Neural cell (in vitro differentiated cells): ENCODE measurements around the gene KIF1B. TPM values are rescaled to one million over a fixed set of nuclear protein-coding genes. Genes with fewer than 3 reads are reported as not detected.

Experiments used
- H2AFZ ChIP-seq: fragments of 200-600, 300-800 bp; sonication (generic), shearing (Covaris generic); 2 replicates; pipeline ENCODE4 v1.6.0; 2014; ENCODE audit warnings: low read depth, mild to moderate bottlenecking, antibody characterized with exemption, low read length, moderate library complexity
- H3F3A ChIP-seq: fragments of 200-600 bp; shearing (Covaris generic); 2 replicates; pipeline ENCODE4 v1.6.1; 2016; ENCODE audit warnings: mild to moderate bottlenecking, moderate library complexity, mixed read lengths, antibody characterized with exemption, low read length; ENCODE audit not compliant: insufficient read depth, poor library complexity, severe bottlenecking
- H3K27ac ChIP-seq: fragments of 200-600, 300-800 bp; sonication (generic), shearing (Covaris generic); 2 replicates; pipeline ENCODE4 v1.5.1; 2014; ENCODE audit warnings: mild to moderate bottlenecking, low read length, moderate library complexity
- H3K27me3 ChIP-seq: fragments of 300-800, 200-600 bp; sonication (generic), shearing (Covaris generic); 2 replicates; pipeline ENCODE4 v1.6.0; 2014; ENCODE audit warnings: mild to moderate bottlenecking, low read depth, low read length, moderate library complexity; ENCODE audit not compliant: insufficient read depth
- H3K36me3 ChIP-seq: fragments of 300-800, 200-600 bp; sonication (generic), shearing (Covaris generic); 2 replicates; pipeline ENCODE4 v1.5.1; 2014; ENCODE audit warnings: mild to moderate bottlenecking, antibody characterized with exemption, low read length, moderate library complexity; ENCODE audit not compliant: insufficient read depth
- H3K4me2 ChIP-seq: fragments of 300-800, 200-600 bp; sonication (generic), shearing (Covaris generic); 2 replicates; pipeline ENCODE4 v1.6.0; 2014; ENCODE audit warnings: mild to moderate bottlenecking, low read length
- H3K4me3 ChIP-seq: fragments of 300-800, 200-600 bp; sonication (generic), shearing (Covaris generic); 2 replicates; pipeline ENCODE4 v1.5.1; 2014; ENCODE audit warnings: mild to moderate bottlenecking, low read length, moderate library complexity
- H3K79me2 ChIP-seq: fragments of 200-600 bp; shearing (Covaris generic); replicated peaks from 2 replicates; pipeline ENCODE4 v1.6.0; 2014; ENCODE audit warnings: mild to moderate bottlenecking, low read length, moderate library complexity; ENCODE audit not compliant: insufficient read depth
- H3K9ac ChIP-seq: fragments of 300-800, 200-600 bp; sonication (generic), shearing (Covaris generic); 2 replicates; pipeline ENCODE4 v1.6.1; 2016; ENCODE audit warnings: mild to moderate bottlenecking, low read length, mixed read lengths
- H3K9me2 ChIP-seq: fragments of 200-600 bp; shearing (Covaris generic); 2 replicates; pipeline ENCODE4 v1.6.1; 2016; ENCODE audit warnings: mild to moderate bottlenecking, low read length, mixed read lengths; ENCODE audit not compliant: insufficient read depth
- H3K9me3 ChIP-seq: fragments of 200-600, 300-800 bp; sonication (generic), shearing (Covaris generic); 2 replicates; pipeline ENCODE4 v1.6.1; 2016; ENCODE audit warnings: mild to moderate bottlenecking, mixed run types, low read length, moderate library complexity, mixed read lengths
- H4K20me1 ChIP-seq: fragments of 200-600 bp; shearing (Covaris generic); 2 replicates; pipeline ENCODE4 v1.6.1; 2016; ENCODE audit warnings: mild to moderate bottlenecking, mixed run types; ENCODE audit not compliant: insufficient read depth
- CTCF ChIP-seq: fragments of 450-650 bp; IDR thresholded peaks from 2 replicates; pipeline ENCODE4 v1.5.1; 2014; ENCODE audit warnings: antibody characterized with exemption, mild to moderate bottlenecking, moderate library complexity; ENCODE audit not compliant: poor library complexity, severe bottlenecking
- EP300 ChIP-seq: fragments of 450-650 bp; conservative IDR thresholded peaks from 2 replicates; pipeline ENCODE4 v1.6.1; 2014; ENCODE audit warnings: antibody characterized with exemption, mild to moderate bottlenecking, moderate library complexity; ENCODE audit not compliant: poor library complexity, severe bottlenecking
- EZH2 ChIP-seq: fragments of 200-600, 300-800 bp; shearing (Covaris generic), sonication (generic); IDR thresholded peaks from 2 replicates; pipeline ENCODE4 v1.6.1; 2014; ENCODE audit warnings: antibody characterized with exemption, low read length, borderline replicate concordance, mild to moderate bottlenecking; ENCODE audit not compliant: insufficient read depth, poor library complexity, severe bottlenecking
- MXI1 ChIP-seq: fragments of 450-650 bp; conservative IDR thresholded peaks from 2 replicates; pipeline ENCODE4 v1.6.1; 2014; ENCODE audit warnings: antibody characterized with exemption, mild to moderate bottlenecking; ENCODE audit not compliant: poor library complexity, severe bottlenecking
- POLR2AphosphoS5 ChIP-seq: IDR thresholded peaks from 2 replicates; pipeline ENCODE4 v1.6.1; 2012
- RAD21 ChIP-seq: fragments of 450-650 bp; conservative IDR thresholded peaks from 2 replicates; pipeline ENCODE4 v1.6.1; 2014; ENCODE audit warnings: antibody characterized with exemption, mild to moderate bottlenecking, moderate library complexity
- REST ChIP-seq: IDR thresholded peaks from 2 replicates; pipeline ENCODE4 v1.6.1; 2012; ENCODE audit warnings: borderline replicate concordance
- SMC3 ChIP-seq: fragments of 450-650 bp; conservative IDR thresholded peaks from 2 replicates; pipeline ENCODE4 v1.6.1; 2014; ENCODE audit warnings: antibody characterized with exemption, mild to moderate bottlenecking, moderate library complexity; ENCODE audit not compliant: poor library complexity
- TAF1 ChIP-seq: IDR thresholded peaks from 2 replicates; pipeline ENCODE4 v1.6.1; 2012; ENCODE audit warnings: low read depth
- polyA plus RNA-seq: library from polyadenylated mRNA; depleted of rRNA; stranded (reverse); fragments of >200 nt; gene quantifications from 2 replicates; pipeline ENCODE4 v1.2.3, GENCODE V29; 2014

KIF1B gene
- polyA plus RNA-seq, 1 donor from 2014 or later, result 76.4 TPM

GRCh38 chr1:10316752-10317151, 106.4 kb downstream of the KIF1B start:
- Histone ChIP-seq H3K27me3 (no peaks in the 10 kb centered on the region), H3K27ac (no peak overlapping the region), H3K36me3 (peaks cover 3% of the 10 kb centered on the region), H3F3A (no peaks in the 10 kb centered on the region), H3K4me3 (no peak overlapping the region), H4K20me1 (no peaks in the 10 kb centered on the region), H3K9me3 (no peaks in the 10 kb centered on the region), H2AFZ (no peak overlapping the region), H3K9me2 (no peaks in the 10 kb centered on the region), H3K4me2 (no peak overlapping the region), H3K9ac (no peak overlapping the region), H3K79me2 (peaks cover 3% of the 10 kb centered on the region)
- TF ChIP-seq RAD21 (no peak), POLR2AphosphoS5 (no peak), CTCF (no peak), SMC3 (no peak), REST (no peak), TAF1 (no peak), MXI1 (no peak), EP300 (no peak), EZH2 (no peak)

DNA sequence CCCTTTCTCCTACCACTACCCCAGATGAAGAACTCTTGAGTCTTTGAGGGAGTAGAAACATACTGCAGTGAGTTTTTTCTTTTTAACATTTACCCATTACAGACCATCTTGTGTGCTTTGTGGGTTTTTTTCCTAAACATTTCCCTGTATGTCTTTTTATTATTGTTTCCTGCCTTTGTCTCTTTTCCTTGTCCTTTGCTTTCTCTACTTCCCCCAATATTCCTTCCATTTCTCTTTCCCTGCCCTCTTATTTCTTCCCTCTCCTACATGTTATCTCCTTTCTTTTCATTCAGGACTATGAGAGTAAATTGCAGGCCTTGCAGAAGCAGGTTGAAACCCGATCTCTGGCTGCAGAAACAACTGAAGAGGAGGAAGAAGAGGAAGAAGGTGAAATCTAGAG, 109.4 kb downstream of the KIF1B start:
- no peak overlapping the region for H3K27ac ChIP-seq
- no peak for TF ChIP-seq SMC3
- TF ChIP-seq MXI1, result no peak
- no peak for TF ChIP-seq REST
- H4K20me1 ChIP-seq, result no peaks in the 10 kb centered on the region
- H3K9me2 ChIP-seq, result no peaks in the 10 kb centered on the region
- no peaks in the 10 kb centered on the region for H3F3A ChIP-seq
- H3K4me2 ChIP-seq, result no peak overlapping the region
- H2AFZ ChIP-seq, result no peak overlapping the region
- H3K9me3 ChIP-seq, result no peaks in the 10 kb centered on the region
- peaks cover 3% of the 10 kb centered on the region for H3K79me2 ChIP-seq
- H3K36me3 ChIP-seq, result peaks cover 12% of the 10 kb centered on the region
- no peak overlapping the region for H3K4me3 ChIP-seq
- H3K9ac ChIP-seq, result no peak overlapping the region
- H3K27me3 ChIP-seq, result no peaks in the 10 kb centered on the region
